ENCODE data around the gene WSB1.
"Not testable (repeated sequence)": the region's sequence is repeated elsewhere in the genome, so short reads cannot be mapped to it uniquely, and the experiment has no call there.

WSB1 gene

DNA sequence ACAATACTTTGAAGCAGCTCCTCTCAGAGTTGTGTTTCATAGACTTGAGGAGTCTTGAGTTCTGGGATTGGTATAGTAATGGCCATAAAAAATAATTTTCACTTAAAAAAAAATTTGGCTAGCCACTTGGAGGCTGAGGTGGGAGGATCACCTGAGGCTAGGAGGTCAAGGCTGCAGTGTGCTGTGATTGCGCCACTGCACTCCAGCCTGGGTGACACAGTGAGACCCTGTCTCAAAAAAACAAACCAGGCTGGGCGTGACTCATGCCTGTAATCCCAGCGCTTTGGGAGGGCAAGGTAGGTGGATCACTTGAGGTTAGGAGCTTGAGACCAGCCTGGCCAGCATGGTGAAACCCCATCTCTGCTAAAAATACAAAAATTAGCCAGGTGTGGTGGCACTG is 14.8 kb upstream of the WSB1 start:
- not testable (repeated sequence) for DNase-seq (ENCODE audit: low spot score)

GRCh38 chr17:27280527-27280926 is 13.4 kb upstream of the WSB1 start:
- DNase-seq (ENCODE audit: low spot score) = no peak

DNA sequence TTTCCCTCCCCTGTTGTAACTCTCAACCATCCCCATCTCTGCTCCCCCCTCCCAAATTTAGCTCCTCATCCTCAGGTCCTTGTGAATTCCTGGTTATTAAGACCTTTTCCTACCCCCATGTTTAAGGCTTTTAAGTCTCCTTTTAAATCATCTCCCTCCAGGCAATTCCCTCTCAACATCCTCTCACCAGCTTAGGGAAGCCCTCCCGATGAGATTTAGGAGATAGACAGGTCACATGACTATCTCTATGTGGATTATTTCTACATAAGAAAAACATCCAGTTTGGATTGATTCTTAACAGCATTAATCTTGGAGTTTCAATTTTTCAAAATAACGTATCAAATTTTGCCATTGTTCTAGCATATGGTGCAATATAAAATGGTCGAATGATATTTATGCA is 12.5 kb upstream of the WSB1 start:
- DNase-seq (ENCODE audit: low spot score) = no peak

DNA sequence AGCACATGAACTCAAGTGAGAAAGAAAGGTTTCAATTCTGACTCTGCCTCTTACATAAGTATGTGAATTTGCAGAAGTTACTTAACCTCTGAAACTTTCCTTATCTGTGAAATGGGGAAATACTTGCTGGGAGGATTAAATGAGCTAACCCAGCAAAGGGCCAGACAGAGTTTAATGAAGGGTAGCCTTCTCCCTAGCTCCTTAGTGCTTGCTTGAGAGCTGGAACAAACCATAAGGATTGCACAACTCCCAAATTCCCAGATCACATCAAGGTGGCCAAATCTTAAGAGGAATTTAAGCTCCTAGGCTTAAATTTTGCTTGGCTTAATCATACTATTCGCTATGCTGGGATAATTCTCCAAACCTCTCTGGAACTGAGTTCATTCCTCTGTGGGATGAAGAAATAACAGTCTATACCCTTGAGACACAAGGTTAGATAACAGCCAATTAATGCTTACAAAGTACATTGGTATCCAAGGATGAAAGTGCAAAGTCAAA is 11.8 kb upstream of the WSB1 start:
- DNase-seq (ENCODE audit: low spot score) = no peak

- DNase-seq (ENCODE audit: low spot score) = no peak
Observed at GRCh38 chr17:27283060-27283459, 10.9 kb upstream of the WSB1 start.

- DNase-seq (ENCODE audit: low spot score) = no peak
Observed at GRCh38 chr17:27283751-27284150, 10.2 kb upstream of the WSB1 start.

DNA sequence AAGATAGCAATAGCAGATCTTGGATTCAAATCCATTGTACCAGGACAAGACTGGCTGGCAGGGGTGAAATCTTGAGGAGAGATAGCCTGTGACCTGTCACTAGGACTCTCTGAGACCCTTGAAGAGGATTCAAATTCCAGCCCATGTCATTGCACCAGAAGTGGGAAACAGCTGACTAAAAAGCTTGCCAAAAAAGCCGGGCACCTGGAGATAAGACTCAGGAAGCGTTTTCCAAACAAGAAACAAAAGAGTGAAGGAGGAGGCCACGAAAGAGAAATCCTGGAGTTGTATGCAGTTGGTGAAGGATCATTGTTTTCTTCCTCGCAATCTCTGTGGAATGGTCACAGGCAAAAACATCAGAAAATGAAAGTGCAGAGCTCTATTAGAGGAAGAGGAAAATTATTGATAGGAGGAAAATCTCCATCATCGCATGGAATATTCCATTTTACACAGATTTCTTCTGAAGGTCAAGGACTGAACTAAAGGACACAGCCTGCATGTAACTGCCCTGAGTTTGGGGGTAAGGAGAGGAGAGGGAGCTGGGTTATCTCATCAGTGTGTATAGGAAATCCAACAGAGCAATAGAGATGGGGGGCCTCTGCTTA is 9.0 kb upstream of the WSB1 start:
- no peak for DNase-seq (ENCODE audit: low spot score)

- DNase-seq (ENCODE audit: low spot score) = no peak
Observed at GRCh38 chr17:27285516-27285915, 8.4 kb upstream of the WSB1 start.

GRCh38 chr17:27288183-27288582 is 5.7 kb upstream of the WSB1 start:
- DNase-seq (ENCODE audit: low spot score) = no peak

DNA sequence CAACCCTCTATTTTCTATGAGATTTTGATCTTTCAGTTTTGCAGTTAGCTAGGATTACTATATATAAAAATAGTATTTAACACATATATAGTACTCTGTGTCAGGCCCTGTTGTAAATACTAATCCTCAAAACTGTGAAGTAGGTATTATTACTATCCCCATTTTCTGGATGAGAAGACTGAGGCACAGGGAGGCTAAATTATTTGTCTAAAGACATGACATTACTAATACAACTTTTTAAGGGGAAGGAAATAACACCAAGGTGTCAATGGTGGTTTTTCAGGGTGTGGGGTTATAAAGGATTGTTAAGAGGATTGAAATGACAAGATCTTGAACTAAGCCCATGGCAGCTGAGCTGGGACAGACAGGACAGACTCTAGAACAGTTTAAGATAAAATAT is 4.1 kb upstream of the WSB1 start:
- DNase-seq (ENCODE audit: low spot score) = no peak

GRCh38 chr17:27290916-27291598 is 2.9 kb upstream of the WSB1 start:
- no peak for DNase-seq (ENCODE audit: low spot score)

DNA sequence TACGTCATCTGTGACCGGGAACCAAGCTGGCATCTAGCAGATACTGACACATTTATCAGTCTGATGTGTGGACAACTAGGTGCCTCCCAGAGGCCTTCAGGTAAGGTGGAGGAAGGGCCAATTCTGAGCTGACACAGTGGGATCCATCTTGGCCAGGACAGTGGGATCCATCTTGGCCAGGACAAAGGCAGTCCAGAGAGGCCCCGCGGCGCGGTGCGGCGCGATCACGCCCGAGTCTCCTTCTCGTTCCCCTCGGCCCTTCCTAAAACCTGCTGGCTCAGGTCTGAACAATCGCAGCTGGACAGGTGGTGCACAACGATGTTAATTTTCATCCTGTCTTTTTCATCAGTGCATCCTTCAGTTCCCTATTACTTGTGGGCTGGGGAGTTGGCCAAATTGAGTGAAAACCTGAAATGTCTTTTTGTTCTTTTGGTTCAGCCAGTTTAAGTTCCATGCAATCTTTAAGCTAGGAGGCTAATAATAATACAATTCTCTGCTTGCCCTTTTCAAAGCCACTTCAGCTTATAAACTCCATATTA is 486 bp upstream of the WSB1 start:
- no peak for DNase-seq (ENCODE audit: low spot score)

- peak; percentile 81 for DNase-seq (ENCODE audit: low spot score)
Observed at GRCh38 chr17:27294689-27295630, 1.0 kb downstream of the WSB1 start.

- DNase-seq (ENCODE audit: low spot score) = no peak
Observed at GRCh38 chr17:27295945-27296344, 2.0 kb downstream of the WSB1 start.

GRCh38 chr17:27296428-27296979 is 2.6 kb downstream of the WSB1 start:
- DNase-seq (ENCODE audit: low spot score) = no peak

- DNase-seq (ENCODE audit: low spot score) = no peak
Observed at GRCh38 chr17:27299384-27300049, 5.6 kb downstream of the WSB1 start.

DNA sequence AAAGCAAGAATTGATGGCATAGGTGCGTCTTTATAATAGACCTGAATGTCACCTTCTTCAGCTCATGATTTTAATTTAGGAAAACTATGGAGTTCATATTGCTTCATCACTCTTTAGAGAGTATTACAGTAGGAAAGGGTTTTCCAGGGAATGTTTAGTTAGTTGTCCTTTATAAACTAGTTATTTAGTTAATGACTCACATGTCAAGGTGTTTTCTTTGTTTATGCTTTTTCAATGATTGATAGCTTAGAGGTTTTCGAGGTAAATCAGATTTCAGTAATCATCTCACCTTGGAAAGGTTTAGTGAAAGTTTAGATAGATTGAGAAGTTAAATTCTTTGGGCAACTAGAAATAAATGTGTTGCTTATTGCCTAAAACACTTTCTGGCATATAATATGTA is 9.8 kb downstream of the WSB1 start:
- DNase-seq (ENCODE audit: low spot score) = no peak

GRCh38 chr17:27306276-27306835 is 12.4 kb downstream of the WSB1 start:
- DNase-seq (ENCODE audit: low spot score) = no peak

DNA sequence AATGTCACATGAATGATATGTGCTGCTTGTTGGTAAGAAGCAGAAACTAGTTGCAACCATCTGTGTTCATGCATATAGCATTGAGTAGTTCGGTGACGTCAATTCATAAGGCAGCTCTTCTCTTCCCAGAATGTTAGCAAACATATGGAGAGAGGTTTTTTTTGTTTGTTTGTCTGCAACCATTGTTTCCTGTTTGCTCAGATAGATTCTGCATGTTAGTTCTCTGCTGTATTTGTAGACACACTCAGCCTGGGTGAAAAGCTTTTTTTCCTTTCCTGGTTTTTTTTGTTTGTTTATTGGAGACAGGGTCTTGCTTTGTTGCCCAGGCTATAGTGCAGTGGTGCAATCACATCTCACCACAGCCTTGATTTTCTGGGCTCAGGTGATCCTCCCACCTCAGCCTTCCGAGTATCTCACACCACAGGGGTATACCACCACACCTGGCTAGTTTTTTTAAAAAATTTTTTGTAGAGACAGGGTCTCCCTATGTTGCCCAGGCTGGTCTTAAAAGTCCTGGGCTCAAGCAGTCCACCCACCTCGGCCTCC is 16.7 kb downstream of the WSB1 start:
- no peak for DNase-seq (ENCODE audit: low spot score)

GRCh38 chr17:27313301-27313700 is 19.4 kb downstream of the WSB1 start:
- DNase-seq (ENCODE audit: low spot score) = peak; percentile 44

DNA sequence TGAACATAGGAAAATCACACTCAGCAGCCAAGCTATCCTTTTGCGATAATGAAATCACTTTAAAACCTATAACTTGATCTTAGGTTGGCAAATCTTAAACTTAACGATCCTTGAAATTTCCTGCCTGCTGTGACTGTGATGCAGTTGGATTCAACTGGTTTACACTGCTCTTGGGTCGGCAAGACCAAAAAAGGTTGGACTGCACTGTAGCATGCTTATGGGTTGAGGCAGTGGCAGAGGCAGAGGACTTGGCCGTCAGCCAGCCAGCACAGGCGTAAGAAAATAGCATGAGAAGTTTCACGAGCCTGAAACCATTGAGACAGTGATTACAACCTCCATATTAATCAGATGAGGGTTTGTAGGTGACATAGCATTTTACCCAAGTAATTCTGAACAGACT is 21.4 kb downstream of the WSB1 start:
- peak; percentile 72 for DNase-seq (ENCODE audit: low spot score)

All from hematopoietic multipotent progenitor cell treated with erythropoietin and hydrocortisone succinate and interleukin-3 and kit ligand, for 15 days (in vitro differentiated cells).